Progenitor cell of endocrine pancreas (in vitro differentiated cells): ENCODE measurements around the gene ARMC7. TPM values are rescaled to one million over a fixed set of nuclear protein-coding genes. Genes with fewer than 3 reads are reported as not detected.

ENCODE experiments used
- DNase-seq: peaks from one replicate; pipeline ENCODE4 v3.0.0; 2021; ENCODE audit warnings: low spot score; ENCODE audit not compliant: unreplicated experiment
- H3K27ac Mint-ChIP-seq: 2 replicates; pipeline ENCODE4 v1.8.0; 2021; ENCODE audit warnings: mild to moderate bottlenecking, moderate library complexity, mixed read lengths
- H3K27me3 Mint-ChIP-seq: 2 replicates; pipeline ENCODE4 v1.8.0; 2021; ENCODE audit warnings: mixed read lengths
- H3K36me3 Mint-ChIP-seq: 2 replicates; pipeline ENCODE4 v1.8.0; 2022; ENCODE audit warnings: mixed read lengths; ENCODE audit not compliant: insufficient read depth
- H3K4me1 Mint-ChIP-seq: 2 replicates; pipeline ENCODE4 v1.8.0; 2021; ENCODE audit warnings: low read depth, mixed read lengths
- H3K4me3 Mint-ChIP-seq: 2 replicates; pipeline ENCODE4 v1.8.0; 2021; ENCODE audit warnings: low read depth, mild to moderate bottlenecking, moderate library complexity, mixed read lengths
- H3K9me3 Mint-ChIP-seq: 2 replicates; pipeline ENCODE4 v1.8.0; 2021; ENCODE audit warnings: low read depth, mixed read lengths
- CTCF ChIP-seq: fragments of 200-600 bp; sonication (generic); IDR thresholded peaks from one replicate; pipeline ENCODE4 v1.5.0; 2021; ENCODE audit warnings: antibody characterized with exemption, mild to moderate bottlenecking; ENCODE audit not compliant: unreplicated experiment
- total RNA-seq: library from RNA; stranded (reverse); gene quantifications from 2 replicates; pipeline ENCODE4 v1.2.1, GENCODE V29; 2021

The ARMC7 gene
- total RNA-seq, 1 donor from 2014 or later: 16.7 TPM

GRCh38 chr17:75105126-75106080, 4.4 kb upstream of the ARMC7 start:
- no peaks in the 10 kb centered on the region for H3K9me3 Mint-ChIP-seq
- no peak overlapping the region for H3K27ac Mint-ChIP-seq

GRCh38 chr17:75108193-75108592, 1.6 kb upstream of the ARMC7 start:
- peaks cover 9% of the 10 kb centered on the region for H3K27me3 Mint-ChIP-seq
- DNase-seq: no peak
- H3K36me3 Mint-ChIP-seq: peaks cover 7% of the 10 kb centered on the region
- no peak for TF ChIP-seq CTCF
- peak overlapping the region; percentile 86 for H3K4me3 Mint-ChIP-seq
- no peaks in the 10 kb centered on the region for H3K9me3 Mint-ChIP-seq
- H3K27ac Mint-ChIP-seq: no peak overlapping the region
- peaks cover 11% of the 10 kb centered on the region for H3K4me1 Mint-ChIP-seq

More at GRCh38 chr17:75105126-75106080, 4.4 kb upstream of the ARMC7 start:
- TF ChIP-seq CTCF: peak; percentile 73
- Mint-ChIP-seq H3K4me1 (peaks cover 5% of the 10 kb centered on the region), H3K27me3 (peaks cover 9% of the 10 kb centered on the region), H3K4me3 (no peak overlapping the region), H3K36me3 (peaks cover 4% of the 10 kb centered on the region)
- peak; percentile 48 for DNase-seq

- no peak overlapping the region for H3K27ac Mint-ChIP-seq
- no peak for TF ChIP-seq CTCF
- H3K9me3 Mint-ChIP-seq: no peaks in the 10 kb centered on the region
- no peak for DNase-seq
- H3K4me1 Mint-ChIP-seq: peaks cover 12% of the 10 kb centered on the region
- H3K4me3 Mint-ChIP-seq: peak overlapping the region; percentile 86
- H3K36me3 Mint-ChIP-seq: peaks cover 7% of the 10 kb centered on the region
- peaks cover 9% of the 10 kb centered on the region for H3K27me3 Mint-ChIP-seq
These were observed 743 bp upstream of the ARMC7 start for GRCh38 chr17:75109046-75109406.

- TF ChIP-seq CTCF: no peak
- peaks cover 10% of the 10 kb centered on the region for H3K36me3 Mint-ChIP-seq
- peaks cover 15% of the 10 kb centered on the region for H3K4me1 Mint-ChIP-seq
- peak overlapping the region; percentile 86 for H3K4me3 Mint-ChIP-seq
- H3K27me3 Mint-ChIP-seq: peaks cover 9% of the 10 kb centered on the region
- H3K27ac Mint-ChIP-seq: peak overlapping the region; percentile 95
- no peak for DNase-seq
- H3K9me3 Mint-ChIP-seq: no peaks in the 10 kb centered on the region
These were observed 617 bp downstream of the ARMC7 start for GRCh38 chr17:75110234-75110937.

GRCh38 chr17:75111777-75112335, 2.1 kb downstream of the ARMC7 start:
- no peaks in the 10 kb centered on the region for H3K9me3 Mint-ChIP-seq
- peaks cover 15% of the 10 kb centered on the region for H3K4me1 Mint-ChIP-seq
- TF ChIP-seq CTCF: no peak
- peak overlapping the region; percentile 70 for H3K27ac Mint-ChIP-seq
- peaks cover 8% of the 10 kb centered on the region for H3K36me3 Mint-ChIP-seq
- DNase-seq: no peak
- H3K4me3 Mint-ChIP-seq: peak overlapping the region; percentile 58
- peaks cover 6% of the 10 kb centered on the region for H3K27me3 Mint-ChIP-seq
